OCI-LY1 (cell line): ENCODE measurements around the gene CTXND1.

Experiments used
- H2AFZ ChIP-seq: fragments of 200-600 bp; sonication (generic), shearing (Covaris generic); 2 replicates; pipeline ENCODE4 v1.6.0; 2014; ENCODE audit warnings: antibody characterized with exemption, mild to moderate bottlenecking, low read length
- H3F3A ChIP-seq: fragments of 200-600 bp; sonication (generic), shearing (Covaris generic); 2 replicates; pipeline ENCODE4 v1.6.0; 2014; ENCODE audit warnings: mild to moderate bottlenecking, antibody characterized with exemption, low read length, moderate library complexity; ENCODE audit not compliant: insufficient read depth
- H3K27ac ChIP-seq: fragments of 200-600 bp; sonication (generic); 2 replicates; pipeline ENCODE4 v1.5.1; 2014; ENCODE audit warnings: low read length, mixed run types, mild to moderate bottlenecking, low read depth; ENCODE audit not compliant: poor library complexity, severe bottlenecking
- H3K27me3 ChIP-seq: fragments of 200-600 bp; sonication (generic); 2 replicates; pipeline ENCODE4 v1.6.0; 2014; ENCODE audit warnings: antibody characterized with exemption, mild to moderate bottlenecking, low read length, moderate library complexity; ENCODE audit not compliant: insufficient read depth
- H3K36me3 ChIP-seq: fragments of 200-600 bp; sonication (generic); 2 replicates; pipeline ENCODE4 v1.6.1; 2014; ENCODE audit warnings: mild to moderate bottlenecking, antibody characterized with exemption, low read length, moderate library complexity, mixed read lengths; ENCODE audit not compliant: insufficient read depth
- H3K4me1 ChIP-seq: fragments of 200-600 bp; sonication (generic); 2 replicates; pipeline ENCODE4 v1.5.1; 2014; ENCODE audit warnings: mild to moderate bottlenecking, low read length, moderate library complexity; ENCODE audit not compliant: insufficient read depth, severe bottlenecking
- H3K4me2 ChIP-seq: fragments of 200-600 bp; sonication (generic), shearing (Covaris generic); 2 replicates; pipeline ENCODE4 v1.6.1; 2014; ENCODE audit warnings: low read length
- H3K4me3 ChIP-seq: fragments of 200-600 bp; sonication (generic); 2 replicates; pipeline ENCODE4 v1.5.1; 2014; ENCODE audit warnings: low read length, low read depth, mild to moderate bottlenecking, mixed read lengths; ENCODE audit not compliant: poor library complexity, severe bottlenecking
- H3K79me2 ChIP-seq: fragments of 200-600 bp; shearing (Covaris generic); 2 replicates; pipeline ENCODE4 v1.6.1; 2016; ENCODE audit warnings: mixed run types, low read length, mixed read lengths; ENCODE audit not compliant: insufficient read depth
- H3K9ac ChIP-seq: fragments of 200-600 bp; sonication (generic), shearing (Covaris generic); 2 replicates; pipeline ENCODE4 v1.6.1; 2014; ENCODE audit warnings: mild to moderate bottlenecking, low read length, mixed read lengths
- H3K9me2 ChIP-seq: fragments of 200-600 bp; sonication (generic), shearing (Covaris generic); 2 replicates; pipeline ENCODE4 v1.6.1; 2014; ENCODE audit warnings: low read depth, mild to moderate bottlenecking, low read length, mixed read lengths
- H3K9me3 ChIP-seq: fragments of 200-600 bp; shearing (Covaris generic); 2 replicates; pipeline ENCODE4 v1.6.1; 2014; ENCODE audit warnings: low read length, mixed read lengths
- H4K20me1 ChIP-seq: fragments of 200-600 bp; sonication (generic), shearing (Covaris generic); 2 replicates; pipeline ENCODE4 v1.6.0; 2016; ENCODE audit warnings: mild to moderate bottlenecking, low read length; ENCODE audit not compliant: insufficient read depth
- CTCF ChIP-seq: fragments of 200-600 bp; sonication (generic), shearing (Covaris generic); IDR thresholded peaks from 2 replicates; pipeline ENCODE4 v1.5.1; 2017; ENCODE audit warnings: mild to moderate bottlenecking, antibody characterized with exemption, low read length, moderate library complexity, mixed read lengths
- EZH2 ChIP-seq: fragments of 200-600 bp; sonication (generic), shearing (Covaris generic); IDR thresholded peaks from 2 replicates; pipeline ENCODE4 v1.8.0; 2017; ENCODE audit warnings: borderline replicate concordance, mixed run types, mild to moderate bottlenecking, antibody characterized with exemption, low read length, moderate library complexity, mixed read lengths

The CTXND1 gene

GRCh38 chr15:80160570-80161156 is 91.3 kb downstream of the CTXND1 start:
- Histone ChIP-seq H3K4me2 (peak overlapping the region; percentile 7; the same call in 1 of the 2 replicates), H3K27me3 (no peaks in the 10 kb centered on the region), H3K79me2 (no peaks in the 10 kb centered on the region), H3K9ac (no peak overlapping the region; the same call in 1 of the 2 replicates), H2AFZ (peak overlapping the region; percentile 5; the same call in 1 of the 2 replicates), H3K27ac (peak overlapping the region; percentile 38), H3K4me3 (no peak overlapping the region), H3K36me3 (no peaks in the 10 kb centered on the region), H3K4me1 (peaks cover 17% of the 10 kb centered on the region), H3K9me3 (no peaks in the 10 kb centered on the region), H3K9me2 (no peaks in the 10 kb centered on the region), H4K20me1 (no peaks in the 10 kb centered on the region), H3F3A (no peaks in the 10 kb centered on the region)
- TF ChIP-seq EZH2, result no peak
- no peak for TF ChIP-seq CTCF

GRCh38 chr15:80159811-80160569 is 92.0 kb downstream of the CTXND1 start:
- H3K4me2 ChIP-seq, result peak overlapping the region; percentile 7; the same call in 1 of the 2 replicates
- no peaks in the 10 kb centered on the region for H3K27me3 ChIP-seq
- peak overlapping the region; percentile 38 for H3K27ac ChIP-seq
- peaks cover 17% of the 10 kb centered on the region for H3K4me1 ChIP-seq
- H2AFZ ChIP-seq, result no peak overlapping the region
- no peaks in the 10 kb centered on the region for H3K36me3 ChIP-seq
- H4K20me1 ChIP-seq, result no peaks in the 10 kb centered on the region
- no peak overlapping the region for H3K9ac ChIP-seq
- H3K9me3 ChIP-seq, result no peaks in the 10 kb centered on the region
- H3K79me2 ChIP-seq, result no peaks in the 10 kb centered on the region
- no peaks in the 10 kb centered on the region for H3F3A ChIP-seq
- H3K4me3 ChIP-seq, result no peak overlapping the region
- TF ChIP-seq EZH2, result no peak
- no peak for TF ChIP-seq CTCF
- H3K9me2 ChIP-seq, result no peaks in the 10 kb centered on the region

- H3K4me2 ChIP-seq, result no peak overlapping the region
- no peak overlapping the region for H2AFZ ChIP-seq
- H3F3A ChIP-seq, result no peaks in the 10 kb centered on the region
- H3K36me3 ChIP-seq, result no peaks in the 10 kb centered on the region
- no peak for TF ChIP-seq EZH2
- TF ChIP-seq CTCF, result no peak
- H3K4me1 ChIP-seq, result peaks cover 17% of the 10 kb centered on the region
- H3K9me3 ChIP-seq, result no peaks in the 10 kb centered on the region
- no peak overlapping the region for H3K4me3 ChIP-seq
- no peak overlapping the region for H3K27ac ChIP-seq
- H3K79me2 ChIP-seq, result no peaks in the 10 kb centered on the region
- no peaks in the 10 kb centered on the region for H3K9me2 ChIP-seq
- no peaks in the 10 kb centered on the region for H3K27me3 ChIP-seq
- H3K9ac ChIP-seq, result no peak overlapping the region
- H4K20me1 ChIP-seq, result no peaks in the 10 kb centered on the region
These were observed 92.7 kb downstream of the CTXND1 start for GRCh38 chr15:80159301-80159700.
